ENCODE measurements around the gene CSTPP1. TPM values are rescaled to one million over a fixed set of nuclear protein-coding genes. Genes with fewer than 3 reads are reported as not detected.
A peak's percentile ranks its signal among the peaks of the same experiment; 100 is the strongest.

CSTPP1 gene
- 10 to 100 TPM; 31.9 to 41.1 (median 32.8) TPM for total RNA-seq
- long read RNA-seq, donor 1, transcript C11orf49-201 (9 exons, 1,645 nt) = major isoform, 23 of 41 reads
- long read RNA-seq, donor 1, partial matches to known transcripts = 3 of 41 reads
- long read RNA-seq, donor 1, other reads (novel, unspliced or antisense) = 7 of 41 reads
- long read RNA-seq, donor 2, transcript C11orf49-201 (9 exons, 1,645 nt) = major isoform, 13 of 44 reads
- long read RNA-seq, donor 2, transcript C11orf49-204 (8 exons, 1,916 nt) = minor isoform, 6 of 44 reads
- long read RNA-seq, donor 2, partial matches to known transcripts = 1 of 44 reads
- long read RNA-seq, donor 2, other reads (novel, unspliced or antisense) = 14 of 44 reads

GRCh38 chr11:46936138-46937110, at the start of gene CSTPP1:
TSS of gene CSTPP1 (plus strand) at chr11:46936761. CDS start at chr11:46936806, 45 bp downstream.
- intact Hi-C loops (cut with DNase I, micrococcal nuclease) = no loop called here
- H3K9me3 ChIP-seq = no peaks in the 10 kb centered on the region
- peak within 1 kb of the TSS; percentile 15 for H3K4me3 ChIP-seq
- peaks cover 7% of the 10 kb centered on the region for H3K4me1 ChIP-seq (ENCODE audit: low read depth)
- no peaks in the 10 kb centered on the region for H3K36me3 ChIP-seq (ENCODE audit: low read depth)
- no peak for TF ChIP-seq CTCF (IDR thresholded peaks at IDR 0.05)
- DNase-seq (peak; percentile 92 to 97 (median 94)), ATAC-seq (peak; percentile 100)

GRCh38 chr11:46888636-46889035, 47.9 kb upstream of the CSTPP1 start:
- Histone ChIP-seq H3K36me3 (ENCODE audit: low read depth) (no peaks in the 10 kb centered on the region), H3K4me1 (ENCODE audit: low read depth) (no peaks in the 10 kb centered on the region), H3K4me3 (no peak overlapping the region), H3K9me3 (no peaks in the 10 kb centered on the region)
- ATAC-seq (no peak), DNase-seq (no peak)
- TF ChIP-seq CTCF (IDR thresholded peaks at IDR 0.05) = no peak
- intact Hi-C loops (cut with DNase I, micrococcal nuclease) = loop anchor here (2.0 to 5.0 kb wide), 2 partner anchors 264 kb away; no protein-coding TSS in a partner anchor

GRCh38 chr11:46889251-46889650, 47.3 kb upstream of the CSTPP1 start:
- Histone ChIP-seq H3K36me3 (ENCODE audit: low read depth) (no peaks in the 10 kb centered on the region), H3K9me3 (no peaks in the 10 kb centered on the region), H3K4me3 (no peak overlapping the region), H3K4me1 (ENCODE audit: low read depth) (no peaks in the 10 kb centered on the region)
- DNase-seq (no peak), ATAC-seq (no peak)
- intact Hi-C loops (cut with DNase I, micrococcal nuclease) = loop anchor here (2.0 to 5.0 kb wide), 2 partner anchors 263 to 264 kb away; no protein-coding TSS in a partner anchor
- TF ChIP-seq CTCF (IDR thresholded peaks at IDR 0.05) = no peak

- no peak overlapping the region for H3K4me3 ChIP-seq
- ATAC-seq = peak; percentile 94
- H3K4me1 ChIP-seq (ENCODE audit: low read depth) = no peaks in the 10 kb centered on the region
- TF ChIP-seq CTCF (IDR thresholded peaks at IDR 0.05) = peak; percentile 73
- DNase-seq = peak in 2 of 3 donors; percentile 43 to 94
- H3K9me3 ChIP-seq = no peaks in the 10 kb centered on the region
- intact Hi-C loops (cut with DNase I, micrococcal nuclease) = loop anchor here (2.0 to 5.0 kb wide), 2 partner anchors 262 to 263 kb away; no protein-coding TSS in a partner anchor
- no peaks in the 10 kb centered on the region for H3K36me3 ChIP-seq (ENCODE audit: low read depth)
Measured at GRCh38 chr11:46889689-46890475, 46.7 kb upstream of the CSTPP1 start.

GRCh38 chr11:46890665-46891064, 45.9 kb upstream of the CSTPP1 start:
- Histone ChIP-seq H3K4me3 (no peak overlapping the region), H3K4me1 (ENCODE audit: low read depth) (no peaks in the 10 kb centered on the region), H3K36me3 (ENCODE audit: low read depth) (no peaks in the 10 kb centered on the region), H3K9me3 (no peaks in the 10 kb centered on the region)
- no peak for TF ChIP-seq CTCF (IDR thresholded peaks at IDR 0.05)
- ATAC-seq (no peak), DNase-seq (no peak)
- intact Hi-C loops (cut with DNase I, micrococcal nuclease) = no loop called here
